NCI-H2081 (cell line): Measurements from ENCODE around the gene KRT77.
"Not testable (repeated sequence)": the region's sequence is repeated elsewhere in the genome, so short reads cannot be mapped to it uniquely, and the experiment has no call there.

ENCODE experiments used
- DNase-seq, 2 experiments: peaks; one replicate each; lab custom pipeline; 2025; lab: John Stamatoyannopoulos, UW

KRT77 gene

GRCh38 chr12:52675301-52675701 is 28.0 kb downstream of the KRT77 start:
- DNase-seq: no peak

DNA sequence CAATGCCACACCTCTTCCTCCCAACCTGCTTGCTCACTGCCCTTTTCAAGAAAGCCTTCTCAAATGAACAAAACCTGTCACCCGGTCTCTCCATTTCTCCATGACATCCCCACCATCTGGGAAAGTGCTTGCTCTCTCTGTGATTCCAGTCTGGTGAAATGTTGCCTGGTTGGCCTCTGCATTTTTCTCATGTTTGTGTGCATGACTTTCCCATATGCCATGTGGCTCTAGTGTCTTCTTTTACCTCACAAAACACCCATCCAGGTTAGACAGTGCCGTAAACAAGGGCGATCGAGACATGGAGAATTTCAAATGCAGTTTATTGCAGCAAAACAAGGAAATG is 28.9 kb downstream of the KRT77 start:
- no peak for DNase-seq

DNA sequence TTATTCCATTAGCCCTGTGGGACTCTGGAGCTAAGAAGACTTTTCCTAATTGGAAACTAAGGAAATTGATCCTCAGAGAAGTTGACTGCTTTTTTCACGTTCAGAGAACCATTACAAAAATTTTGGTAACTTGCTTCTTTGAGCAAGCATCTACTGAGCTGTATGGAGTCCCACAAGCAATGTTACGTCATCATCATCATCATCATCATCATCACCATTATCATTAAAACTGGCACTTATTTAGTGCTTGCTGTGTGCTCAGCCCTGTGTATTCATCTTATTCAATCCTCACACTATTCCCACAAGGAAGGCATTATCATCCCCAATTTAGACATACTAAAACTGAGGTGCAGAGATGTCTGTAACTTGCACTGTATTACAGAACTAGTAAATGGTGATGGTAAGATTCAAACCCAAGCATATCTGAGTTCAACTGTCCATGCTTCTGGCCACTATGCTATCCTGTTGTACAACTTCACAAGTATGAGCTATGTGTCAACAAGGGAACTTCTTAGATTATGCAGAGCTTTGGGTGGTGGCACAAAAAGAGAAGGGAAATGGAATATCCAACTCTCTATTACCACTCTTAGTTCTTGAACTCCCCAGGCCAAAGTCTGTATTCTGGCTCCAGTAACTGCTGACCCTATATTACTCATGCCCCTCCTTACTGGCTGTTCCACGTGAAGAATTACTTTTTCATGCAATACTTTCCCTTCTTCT is 29.5 kb downstream of the KRT77 start:
- DNase-seq: no peak

DNA sequence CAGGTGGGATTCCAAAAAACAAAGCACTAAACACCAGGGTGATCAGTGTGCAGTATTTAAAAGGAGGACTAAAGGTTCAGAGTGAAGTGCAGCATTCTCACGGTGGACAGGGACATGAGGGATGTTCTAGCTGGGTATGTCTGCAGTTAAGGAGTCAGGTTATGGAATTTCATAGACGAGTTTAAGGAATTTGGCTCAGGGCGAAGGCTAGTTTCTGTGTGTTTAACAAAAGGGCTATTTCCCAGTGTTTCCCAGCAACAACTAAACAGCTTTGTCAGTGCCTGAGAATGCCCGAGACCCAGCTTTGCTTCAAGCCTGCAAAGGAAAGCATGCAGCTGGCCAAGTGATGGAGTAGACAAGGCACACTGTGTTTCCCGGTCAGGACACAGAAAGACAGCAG is 30.1 kb downstream of the KRT77 start:
- no peak for DNase-seq

- DNase-seq: no peak
Observed at GRCh38 chr12:52672321-52672933, 30.9 kb downstream of the KRT77 start.

GRCh38 chr12:52670961-52671360 is 32.4 kb downstream of the KRT77 start:
- DNase-seq: no peak

GRCh38 chr12:52670506-52670905 is 32.8 kb downstream of the KRT77 start:
- DNase-seq: no peak

- not testable (repeated sequence) for DNase-seq
Observed at GRCh38 chr12:52669941-52670340, 33.4 kb downstream of the KRT77 start.

- no peak for DNase-seq
Observed at GRCh38 chr12:52669426-52669825, 33.9 kb downstream of the KRT77 start.

- no peak for DNase-seq
Observed at GRCh38 chr12:52667931-52668330, 35.4 kb downstream of the KRT77 start.

DNA sequence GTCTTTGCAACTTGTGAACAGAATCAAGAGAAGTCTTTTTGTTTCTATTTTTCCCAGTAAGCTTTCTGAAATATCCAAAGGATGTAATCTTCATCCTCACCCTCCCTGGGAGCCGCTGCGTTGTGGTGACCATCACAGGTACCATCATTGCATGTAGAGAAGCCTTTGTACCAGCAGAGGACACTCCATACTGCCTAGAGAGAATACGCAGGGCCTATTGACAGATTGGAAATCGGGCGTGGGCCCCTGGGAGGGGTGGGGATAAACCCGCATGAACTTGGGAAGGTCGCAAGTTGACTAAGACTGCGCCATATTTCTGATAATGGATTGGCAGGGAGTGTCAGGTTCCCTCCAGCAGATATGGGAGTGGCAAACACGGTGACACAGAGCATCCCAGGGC is 35.8 kb downstream of the KRT77 start:
- no peak for DNase-seq

DNA sequence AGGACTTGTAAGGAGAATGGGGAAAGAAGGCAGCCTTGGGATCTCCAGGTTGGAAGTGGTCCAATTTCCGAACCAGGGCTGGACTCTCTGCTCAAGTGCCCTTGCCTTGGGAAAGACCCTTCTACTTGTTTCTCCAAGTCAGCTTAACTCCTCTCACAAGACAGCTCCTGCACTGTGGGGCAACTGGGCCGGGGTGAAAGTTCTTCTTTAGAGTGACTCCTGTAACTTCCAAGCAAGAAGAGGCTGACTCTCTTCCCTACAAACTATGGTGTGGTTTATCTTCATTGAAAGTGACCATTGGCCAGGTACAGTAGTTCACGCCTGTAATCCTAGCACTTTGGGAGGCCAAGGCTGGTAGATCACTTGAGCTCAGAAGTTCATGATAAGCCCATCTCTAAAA is 36.9 kb downstream of the KRT77 start:
- no peak for DNase-seq

DNA sequence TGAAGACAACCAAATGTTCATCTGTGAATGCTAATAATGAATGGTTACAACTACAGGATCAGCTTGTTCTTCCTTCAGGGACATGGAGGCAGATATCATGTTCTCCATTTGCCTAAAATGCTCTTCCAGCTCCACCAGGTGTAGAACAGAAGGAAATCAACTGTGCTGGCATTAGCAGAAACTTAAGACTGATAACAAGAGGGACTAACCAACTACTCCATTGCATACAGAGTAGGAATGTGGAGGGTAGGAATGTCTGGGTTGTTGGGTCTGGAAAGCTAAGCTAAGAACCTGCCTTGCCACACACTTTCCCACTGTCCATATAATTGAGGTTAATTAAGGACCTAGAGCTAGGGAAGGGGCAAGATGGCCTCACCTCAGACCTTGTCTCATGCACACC is 39.9 kb downstream of the KRT77 start:
- DNase-seq: no peak

GRCh38 chr12:52662918-52663229 is 40.5 kb downstream of the KRT77 start:
- DNase-seq: no peak

DNA sequence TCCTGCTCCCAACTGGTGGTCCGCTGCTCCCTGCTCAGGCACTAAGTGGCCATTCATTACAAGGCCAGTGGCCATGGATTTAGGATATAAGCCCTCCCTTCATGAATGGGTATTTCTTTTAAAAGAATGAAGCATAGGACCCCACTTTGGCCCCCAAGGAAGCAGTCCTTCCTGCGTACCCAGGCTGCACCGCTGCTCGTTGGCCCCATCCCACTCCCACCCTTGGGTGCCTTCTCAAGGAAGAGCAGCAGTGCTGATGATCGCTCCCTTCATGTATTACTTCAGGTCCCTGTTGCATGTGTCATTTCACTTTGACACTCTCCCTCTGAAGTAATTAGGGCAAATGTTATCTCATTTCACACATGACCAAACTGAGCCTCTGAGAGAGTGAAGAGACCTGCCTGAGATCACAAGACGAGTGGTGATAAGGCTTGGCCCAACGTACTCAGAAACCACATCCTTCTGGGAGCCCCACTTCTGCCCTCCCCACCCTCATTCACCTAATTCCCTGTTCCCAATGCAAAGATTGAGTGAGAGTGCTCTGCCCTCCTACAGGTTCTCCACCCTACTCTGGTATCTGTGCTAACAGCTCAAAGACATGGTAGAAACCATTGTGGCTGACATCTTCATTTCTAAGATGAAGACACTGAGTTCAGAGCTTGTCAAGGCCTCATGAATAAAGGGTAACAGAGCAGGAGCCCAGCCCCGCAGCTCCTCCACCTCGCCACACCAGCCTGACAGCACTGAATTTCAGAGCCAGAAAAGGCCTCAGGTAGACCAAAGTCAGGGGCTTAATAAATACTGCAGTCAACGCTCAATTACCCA is 41.0 kb downstream of the KRT77 start:
- no peak for DNase-seq

DNA sequence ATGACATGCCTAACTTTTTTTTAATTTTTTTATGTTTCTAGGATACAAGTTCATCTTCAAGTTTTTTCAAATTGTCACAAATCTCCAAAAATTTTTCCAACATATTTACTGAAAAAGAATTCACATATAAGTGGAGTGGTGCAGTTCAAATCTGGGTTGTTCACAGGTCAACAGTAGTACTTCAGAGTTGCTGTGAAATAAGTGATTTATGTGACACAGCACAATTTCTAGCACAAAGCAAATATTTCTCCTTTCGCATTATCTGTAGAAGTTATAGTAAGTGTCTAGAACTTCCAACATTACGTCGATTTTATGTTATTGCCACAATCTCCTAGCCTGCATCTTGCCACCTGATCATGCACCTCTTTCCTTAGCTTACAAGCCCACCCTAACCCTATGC is 41.7 kb downstream of the KRT77 start:
- DNase-seq: no peak

GRCh38 chr12:52660934-52661499 is 42.3 kb downstream of the KRT77 start:
- no peak for DNase-seq

DNA sequence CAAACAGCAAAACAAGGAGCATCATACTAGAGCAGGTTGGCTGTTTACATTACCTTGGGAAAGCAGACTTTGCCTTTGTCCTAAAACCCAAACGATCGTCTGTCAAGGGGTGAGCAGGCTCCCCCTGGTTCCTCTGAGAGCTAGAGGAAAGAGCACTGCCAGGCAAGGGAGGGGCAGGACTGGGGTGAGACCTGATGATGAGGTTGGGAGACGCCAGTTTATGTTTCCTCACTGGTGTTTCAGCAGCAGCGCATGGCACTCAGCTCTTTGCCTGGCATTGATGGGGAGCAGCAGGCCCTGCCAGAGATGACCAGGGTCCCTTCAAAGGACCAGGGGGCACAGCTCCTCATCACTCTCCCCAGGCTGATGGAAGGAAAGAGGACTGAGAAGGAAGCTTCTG is 43.4 kb downstream of the KRT77 start:
- DNase-seq: no peak

GRCh38 chr12:52659395-52659794 is 43.9 kb downstream of the KRT77 start:
- DNase-seq: no peak

- no peak for DNase-seq
Observed at GRCh38 chr12:52658196-52658595, 45.1 kb downstream of the KRT77 start.

DNA sequence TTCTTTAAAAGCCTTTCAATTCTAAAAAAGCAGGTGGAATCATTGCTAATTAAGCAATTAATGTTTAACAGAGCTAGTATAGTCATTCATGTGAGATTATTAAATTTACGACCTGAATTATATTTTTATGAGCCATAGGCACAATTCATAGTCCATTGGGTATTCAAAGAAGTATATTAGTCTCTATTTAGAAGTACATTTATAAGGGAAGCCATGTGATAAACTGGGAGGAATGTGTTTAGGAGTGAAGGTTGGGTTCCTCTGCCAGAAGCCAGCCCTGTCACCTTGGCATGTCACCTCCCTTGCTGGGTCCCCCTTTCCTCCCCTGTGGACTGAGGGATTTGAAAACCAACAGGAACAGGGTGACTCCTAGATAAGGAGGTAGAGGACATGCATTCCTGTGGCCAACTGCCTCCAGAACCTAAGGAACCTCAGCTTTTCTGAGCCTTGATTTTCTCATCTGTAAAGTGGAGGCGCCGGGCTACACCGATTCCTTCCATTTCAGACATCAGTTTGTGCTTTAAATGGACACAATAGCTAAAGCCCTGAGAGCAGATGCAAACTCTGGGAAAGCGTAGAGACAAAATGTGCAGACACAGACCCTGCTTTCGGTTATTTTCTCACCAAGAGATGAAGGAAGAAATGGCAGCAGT is 45.9 kb downstream of the KRT77 start:
- DNase-seq: no peak

GRCh38 chr12:52656616-52657015 is 46.7 kb downstream of the KRT77 start:
- DNase-seq: peak in 1 of 2 experiments; percentile 35

GRCh38 chr12:52655720-52656124 is 47.6 kb downstream of the KRT77 start:
- DNase-seq: no peak
